HEK293 (cell line): Measurements from ENCODE around the gene RAD9B.

Source experiments
- BCL11A ChIP-seq: fragments of 450-650 bp; formaldehyde crosslinking; IDR thresholded peaks from 2 replicates; pipeline ENCODE4 v1.5.1; 2016; ENCODE audit warnings: low read depth, missing biosample characterization, missing genetic modification characterization
- BCL6B ChIP-seq: fragments of 450-650 bp; formaldehyde crosslinking; IDR thresholded peaks from 2 replicates; pipeline ENCODE4 v1.5.1; 2017; ENCODE audit warnings: missing biosample characterization, missing genetic modification characterization
- EGR2 ChIP-seq: fragments of 450-650 bp; formaldehyde crosslinking; IDR thresholded peaks from 2 replicates; pipeline ENCODE4 v1.5.1; 2016; ENCODE audit warnings: low read depth, missing biosample characterization, missing genetic modification characterization
- MYNN ChIP-seq: fragments of 450-650 bp; formaldehyde crosslinking; IDR thresholded peaks from 2 replicates; pipeline ENCODE4 v1.5.1; 2016; ENCODE audit warnings: missing biosample characterization, missing genetic modification characterization, borderline replicate concordance
- PRDM1 ChIP-seq: fragments of 450-650 bp; formaldehyde crosslinking; IDR thresholded peaks from 2 replicates; pipeline ENCODE4; 2016; ENCODE audit warnings: missing biosample characterization, missing genetic modification characterization
- SCRT2 ChIP-seq: fragments of 450-650 bp; formaldehyde crosslinking; IDR thresholded peaks from 2 replicates; pipeline ENCODE4 v1.5.1; 2016; ENCODE audit warnings: missing biosample characterization, missing genetic modification characterization
- TRIM28 ChIP-seq: IDR thresholded peaks from 2 replicates; pipeline ENCODE4 v1.6.1; 2011; ENCODE audit warnings: low read length, control low read depth, borderline replicate concordance
- WT1 ChIP-seq: fragments of 450-650 bp; formaldehyde crosslinking; IDR thresholded peaks from 2 replicates; pipeline ENCODE4 v1.5.1; 2016; ENCODE audit warnings: missing biosample characterization, missing genetic modification characterization
- YY1 ChIP-seq: fragments of 450-650 bp; formaldehyde crosslinking; IDR thresholded peaks from 2 replicates; pipeline ENCODE4 v1.5.1; 2018; ENCODE audit warnings: missing biosample characterization, missing genetic modification characterization
- ZBTB17 ChIP-seq: fragments of 450-650 bp; formaldehyde crosslinking; IDR thresholded peaks from 2 replicates; pipeline ENCODE4 v1.5.1; 2016; ENCODE audit warnings: missing biosample characterization, missing genetic modification characterization
- ZNF175 ChIP-seq: fragments of 450-650 bp; formaldehyde crosslinking; IDR thresholded peaks from 2 replicates; pipeline ENCODE4 v1.5.1; 2016; ENCODE audit warnings: missing biosample characterization, missing genetic modification characterization
- ZNF202 ChIP-seq: fragments of 450-650 bp; formaldehyde crosslinking; IDR thresholded peaks from 2 replicates; pipeline ENCODE4 v1.5.1; 2016; ENCODE audit warnings: missing biosample characterization, missing genetic modification characterization, borderline replicate concordance
- ZNF274 ChIP-seq, 2 experiments: fragments of 200-500 bp in 1 of 2; fragments of 450-650 bp in 1 of 2; sonication (Bioruptor generic) in 1 of 2; formaldehyde crosslinking in 1 of 2; IDR thresholded peaks; 2 replicates each; pipeline versions ENCODE4 v1.5.1 to v1.6.1; 2014 to 2016; ENCODE audit warnings: borderline replicate concordance in 1 of 2, inconsistent platforms in 1 of 2, low read length in 1 of 2, missing biosample characterization in 1 of 2, missing genetic modification characterization in 1 of 2
- ZNF280D ChIP-seq: fragments of 450-650 bp; formaldehyde crosslinking; IDR thresholded peaks from 2 replicates; pipeline ENCODE4 v1.5.1; 2016; ENCODE audit warnings: missing biosample characterization, missing genetic modification characterization
- ZNF311 ChIP-seq: fragments of 450-650 bp; formaldehyde crosslinking; IDR thresholded peaks from 2 replicates; pipeline ENCODE4 v1.5.1; 2017; ENCODE audit warnings: missing biosample characterization, missing genetic modification characterization, borderline replicate concordance
- ZNF335 ChIP-seq: fragments of 450-650 bp; formaldehyde crosslinking; conservative IDR thresholded peaks from 2 replicates; pipeline ENCODE4 v1.5.1; 2016; ENCODE audit warnings: missing biosample characterization, missing genetic modification characterization
- ZNF488 ChIP-seq: fragments of 450-650 bp; formaldehyde crosslinking; IDR thresholded peaks from 2 replicates; pipeline ENCODE4 v1.5.1; 2016; ENCODE audit warnings: missing biosample characterization, missing genetic modification characterization
- ZNF510 ChIP-seq: fragments of 450-650 bp; formaldehyde crosslinking; IDR thresholded peaks from 2 replicates; pipeline ENCODE4 v1.5.1; 2018; ENCODE audit warnings: mild to moderate bottlenecking, missing genetic modification characterization, missing biosample characterization; ENCODE audit not compliant: insufficient replicate concordance
- ZNF521 ChIP-seq: fragments of 450-650 bp; formaldehyde crosslinking; IDR thresholded peaks from 2 replicates; pipeline ENCODE4 v1.5.1; 2017; ENCODE audit warnings: missing biosample characterization, mild to moderate bottlenecking, missing genetic modification characterization
- ZNF571 ChIP-seq: fragments of 450-650 bp; formaldehyde crosslinking; IDR thresholded peaks from 2 replicates; pipeline ENCODE4 v1.5.0; 2017; ENCODE audit warnings: missing biosample characterization, missing genetic modification characterization
- ZNF654 ChIP-seq: fragments of 450-650 bp; formaldehyde crosslinking; IDR thresholded peaks from 2 replicates; pipeline ENCODE4 v1.5.1; 2016; ENCODE audit warnings: low read depth, missing biosample characterization, missing genetic modification characterization
- ZNF747 ChIP-seq: fragments of 450-650 bp; formaldehyde crosslinking; IDR thresholded peaks from 2 replicates; pipeline ENCODE4 v1.5.1; 2016; ENCODE audit warnings: missing biosample characterization, missing genetic modification characterization
- ZNF792 ChIP-seq: fragments of 450-650 bp; formaldehyde crosslinking; IDR thresholded peaks from 2 replicates; pipeline ENCODE4 v1.5.1; 2016; ENCODE audit warnings: missing biosample characterization, missing genetic modification characterization
- ZNF837 ChIP-seq: fragments of 450-650 bp; formaldehyde crosslinking; IDR thresholded peaks from 2 replicates; pipeline ENCODE4 v1.5.1; 2016; ENCODE audit warnings: missing biosample characterization, missing genetic modification characterization
- ZSCAN16 ChIP-seq: fragments of 450-650 bp; formaldehyde crosslinking; IDR thresholded peaks from 2 replicates; pipeline ENCODE4 v1.5.1; 2016; ENCODE audit warnings: missing biosample characterization, missing genetic modification characterization
- ZSCAN4 ChIP-seq: fragments of 450-650 bp; formaldehyde crosslinking; IDR thresholded peaks from 2 replicates; pipeline ENCODE4 v1.5.1; 2017; ENCODE audit warnings: missing biosample characterization, missing genetic modification characterization
- TF ChIP-seq, protein P1 (sequence below): fragments of 450-650 bp; formaldehyde crosslinking; IDR thresholded peaks from 2 replicates; pipeline ENCODE4 v1.5.1; 2016; ENCODE audit warnings: missing biosample characterization, missing genetic modification characterization
- TF ChIP-seq, protein P2 (sequence below): fragments of 450-650 bp; formaldehyde crosslinking; IDR thresholded peaks from 2 replicates; pipeline ENCODE4 v1.5.1; 2016; ENCODE audit warnings: missing biosample characterization, missing genetic modification characterization

Gene RAD9B

DNA sequence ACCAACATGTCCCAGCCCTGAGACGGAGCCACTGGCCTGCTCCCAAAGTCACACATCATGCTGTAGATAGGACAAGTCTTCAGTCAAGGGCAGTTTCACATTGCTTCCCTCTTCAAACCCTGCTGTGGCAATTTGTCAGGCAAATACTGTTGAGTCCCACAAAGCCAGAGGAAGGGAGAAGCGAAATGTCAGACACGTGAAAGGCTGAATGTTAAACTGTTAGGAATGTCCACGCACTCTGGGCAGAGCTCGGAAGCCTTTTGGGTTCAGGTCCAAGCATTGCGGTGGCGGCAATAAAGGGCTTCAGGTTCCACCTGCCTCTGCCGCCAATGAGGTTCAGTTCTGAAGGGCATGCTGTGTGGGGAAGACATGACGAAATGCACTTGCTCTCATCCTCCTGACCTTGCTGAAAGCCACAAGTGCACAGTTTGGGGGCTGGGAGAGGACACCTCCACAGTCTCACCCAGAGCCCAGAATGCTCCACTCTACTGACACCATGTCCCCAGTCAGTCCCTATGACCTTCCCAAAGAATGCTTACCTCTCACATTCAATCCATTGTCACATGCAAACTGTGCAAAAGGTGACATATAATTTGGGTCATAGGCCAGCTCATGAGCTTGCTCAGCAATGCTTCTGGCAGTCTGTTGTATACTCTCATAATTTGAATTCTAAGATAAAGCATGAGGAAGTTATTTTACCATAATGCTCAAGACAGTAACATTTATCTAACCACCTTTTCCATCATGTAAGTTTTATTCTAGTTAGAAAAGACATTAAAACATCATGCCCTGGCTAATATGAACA, 35.7 kb downstream of the RAD9B start (continued):
- no peak for TF ChIP-seq BCL6B (tag by site-specific recombination)
- TF ChIP-seq MYNN (tag by site-specific recombination), result no peak
- no peak for TF ChIP-seq ZNF280D
- no peak for TF ChIP-seq PRDM1 (tag by site-specific recombination)
- TF ChIP-seq ZNF335, result peak; percentile 61
- no peak for TF ChIP-seq ZNF837 (tag by site-specific recombination)
- TF ChIP-seq ZSCAN4, result no peak
- TF ChIP-seq ZNF510 (tag by site-specific recombination), result no peak
- no peak for TF ChIP-seq ZNF521 (tag by site-specific recombination)
- TF ChIP-seq ZNF488 (tag by site-specific recombination), result no peak
- TF ChIP-seq SCRT2 (tag by site-specific recombination), result peak; percentile 96
- no peak for TF ChIP-seq WT1 (tag by site-specific recombination)
- TF ChIP-seq ZNF792 (tag by site-specific recombination), result no peak; the same call in 1 of the 2 replicates
- TF ChIP-seq, protein P1, sequence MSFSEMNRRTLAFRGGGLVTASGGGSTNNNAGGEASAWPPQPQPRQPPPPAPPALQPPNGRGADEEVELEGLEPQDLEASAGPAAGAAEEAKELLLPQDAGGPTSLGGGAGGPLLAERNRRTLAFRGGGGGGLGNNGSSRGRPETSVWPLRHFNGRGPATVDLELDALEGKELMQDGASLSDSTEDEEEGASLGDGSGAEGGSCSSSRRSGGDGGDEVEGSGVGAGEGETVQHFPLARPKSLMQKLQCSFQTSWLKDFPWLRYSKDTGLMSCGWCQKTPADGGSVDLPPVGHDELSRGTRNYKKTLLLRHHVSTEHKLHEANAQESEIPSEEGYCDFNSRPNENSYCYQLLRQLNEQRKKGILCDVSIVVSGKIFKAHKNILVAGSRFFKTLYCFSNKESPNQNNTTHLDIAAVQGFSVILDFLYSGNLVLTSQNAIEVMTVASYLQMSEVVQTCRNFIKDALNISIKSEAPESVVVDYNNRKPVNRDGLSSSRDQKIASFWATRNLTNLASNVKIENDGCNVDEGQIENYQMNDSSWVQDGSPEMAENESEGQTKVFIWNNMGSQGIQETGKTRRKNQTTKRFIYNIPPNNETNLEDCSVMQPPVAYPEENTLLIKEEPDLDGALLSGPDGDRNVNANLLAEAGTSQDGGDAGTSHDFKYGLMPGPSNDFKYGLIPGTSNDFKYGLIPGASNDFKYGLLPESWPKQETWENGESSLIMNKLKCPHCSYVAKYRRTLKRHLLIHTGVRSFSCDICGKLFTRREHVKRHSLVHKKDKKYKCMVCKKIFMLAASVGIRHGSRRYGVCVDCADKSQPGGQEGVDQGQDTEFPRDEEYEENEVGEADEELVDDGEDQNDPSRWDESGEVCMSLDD (tag by site-specific recombination), result no peak
- no peak for TF ChIP-seq YY1 (tag by site-specific recombination)
- peak; percentile 66 for TF ChIP-seq EGR2 (tag by site-specific recombination)
- no peak for TF ChIP-seq TRIM28
- no peak for TF ChIP-seq ZNF274 (IDR thresholded peaks at IDR 0.05; ENCODE audit: low read length)
- TF ChIP-seq ZNF274 (tag by site-specific recombination; IDR thresholded peaks at IDR 0.05; ENCODE audit: borderline replicate concordance), result no peak
- TF ChIP-seq ZNF311, result no peak
- TF ChIP-seq ZNF654 (tag by site-specific recombination), result no peak
- TF ChIP-seq, protein P2, sequence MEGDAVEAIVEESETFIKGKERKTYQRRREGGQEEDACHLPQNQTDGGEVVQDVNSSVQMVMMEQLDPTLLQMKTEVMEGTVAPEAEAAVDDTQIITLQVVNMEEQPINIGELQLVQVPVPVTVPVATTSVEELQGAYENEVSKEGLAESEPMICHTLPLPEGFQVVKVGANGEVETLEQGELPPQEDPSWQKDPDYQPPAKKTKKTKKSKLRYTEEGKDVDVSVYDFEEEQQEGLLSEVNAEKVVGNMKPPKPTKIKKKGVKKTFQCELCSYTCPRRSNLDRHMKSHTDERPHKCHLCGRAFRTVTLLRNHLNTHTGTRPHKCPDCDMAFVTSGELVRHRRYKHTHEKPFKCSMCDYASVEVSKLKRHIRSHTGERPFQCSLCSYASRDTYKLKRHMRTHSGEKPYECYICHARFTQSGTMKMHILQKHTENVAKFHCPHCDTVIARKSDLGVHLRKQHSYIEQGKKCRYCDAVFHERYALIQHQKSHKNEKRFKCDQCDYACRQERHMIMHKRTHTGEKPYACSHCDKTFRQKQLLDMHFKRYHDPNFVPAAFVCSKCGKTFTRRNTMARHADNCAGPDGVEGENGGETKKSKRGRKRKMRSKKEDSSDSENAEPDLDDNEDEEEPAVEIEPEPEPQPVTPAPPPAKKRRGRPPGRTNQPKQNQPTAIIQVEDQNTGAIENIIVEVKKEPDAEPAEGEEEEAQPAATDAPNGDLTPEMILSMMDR (tag by site-specific recombination), result no peak
- no peak for TF ChIP-seq ZSCAN16 (tag by site-specific recombination)
- TF ChIP-seq ZBTB17 (tag by site-specific recombination), result peak; percentile 84
- no peak for TF ChIP-seq BCL11A (tag by site-specific recombination)
- TF ChIP-seq ZNF175 (tag by site-specific recombination), result no peak
- no peak for TF ChIP-seq ZNF747
- no peak for TF ChIP-seq ZNF571 (tag by site-specific recombination)
- no peak for TF ChIP-seq ZNF202 (tag by site-specific recombination)
